IPS-15b (cell line): ENCODE measurements around the gene KAT5.
"Not testable (repeated sequence)": the region's sequence is repeated elsewhere in the genome, so short reads cannot be mapped to it uniquely, and the experiment has no call there.

Source experiments
- H3K27me3 ChIP-seq: one replicate; pipeline ENCODE4 v1.6.1; 2013; ENCODE audit warnings: low read length; ENCODE audit not compliant: control insufficient read depth, insufficient read depth
- H3K36me3 ChIP-seq: one replicate; pipeline ENCODE4 v1.6.1; 2013; ENCODE audit warnings: low read length; ENCODE audit not compliant: control insufficient read depth, insufficient read depth
- H3K4me1 ChIP-seq: one replicate; pipeline ENCODE4 v1.6.1; 2013; ENCODE audit warnings: mild to moderate bottlenecking, low read length; ENCODE audit not compliant: control insufficient read depth, insufficient read depth
- H3K4me3 ChIP-seq: one replicate; pipeline ENCODE4 v1.5.1; 2013; ENCODE audit warnings: low read depth, low read length
- H3K9ac ChIP-seq: one replicate; pipeline ENCODE4 v1.6.1; 2013; ENCODE audit warnings: low read depth, mild to moderate bottlenecking, low read length
- H3K9me3 ChIP-seq: one replicate; pipeline ENCODE4 v1.6.1; 2013; ENCODE audit warnings: mild to moderate bottlenecking, low read length; ENCODE audit not compliant: control insufficient read depth, insufficient read depth

Gene KAT5

DNA sequence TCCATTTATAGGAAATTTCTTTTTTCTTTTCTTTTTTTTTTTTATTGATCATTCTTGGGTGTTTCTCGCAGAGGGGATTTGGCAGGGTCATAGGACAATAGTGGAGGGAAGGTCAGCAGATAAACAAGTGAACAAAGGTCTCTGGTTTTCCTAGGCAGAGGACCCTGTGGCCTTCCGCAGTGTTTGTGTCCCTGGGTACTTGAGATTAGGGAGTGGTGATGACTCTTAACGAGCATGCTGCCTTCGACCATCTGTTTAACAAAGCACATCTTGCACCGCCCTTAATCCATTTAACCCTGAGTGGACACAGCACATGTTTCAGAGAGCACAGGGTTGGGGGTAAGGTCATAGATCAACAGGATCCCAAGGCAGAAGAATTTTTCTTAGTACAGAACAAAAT is 50.1 kb downstream of the KAT5 start:
- H3K4me1 ChIP-seq, H3K9ac ChIP-seq, H3K27me3 ChIP-seq: not testable (repeated sequence)

GRCh38 chr11:65762816-65763215 is 50.8 kb downstream of the KAT5 start:
- H3K4me3 ChIP-seq, H3K4me1 ChIP-seq, H3K9ac ChIP-seq, H3K27me3 ChIP-seq, H3K36me3 ChIP-seq, H3K9me3 ChIP-seq: not testable (repeated sequence)

More for the DNA sequence above, 50.1 kb downstream of the KAT5 start:
- H3K4me3 ChIP-seq, H3K36me3 ChIP-seq, H3K9me3 ChIP-seq: not testable (repeated sequence)

GRCh38 chr11:65764434-65764833 is 52.4 kb downstream of the KAT5 start:
- H3K27me3 ChIP-seq = no peaks in the 10 kb centered on the region
- no peaks in the 10 kb centered on the region for H3K9me3 ChIP-seq
- H3K4me3 ChIP-seq = no peak overlapping the region
- no peaks in the 10 kb centered on the region for H3K36me3 ChIP-seq
- no peak overlapping the region for H3K9ac ChIP-seq
- no peaks in the 10 kb centered on the region for H3K4me1 ChIP-seq

- Histone ChIP-seq H3K9ac (no peak overlapping the region), H3K9me3 (no peaks in the 10 kb centered on the region), H3K27me3 (no peaks in the 10 kb centered on the region), H3K36me3 (no peaks in the 10 kb centered on the region), H3K4me3 (no peak overlapping the region), H3K4me1 (no peaks in the 10 kb centered on the region)
Measured at GRCh38 chr11:65766535-65766934, 54.5 kb downstream of the KAT5 start.

DNA sequence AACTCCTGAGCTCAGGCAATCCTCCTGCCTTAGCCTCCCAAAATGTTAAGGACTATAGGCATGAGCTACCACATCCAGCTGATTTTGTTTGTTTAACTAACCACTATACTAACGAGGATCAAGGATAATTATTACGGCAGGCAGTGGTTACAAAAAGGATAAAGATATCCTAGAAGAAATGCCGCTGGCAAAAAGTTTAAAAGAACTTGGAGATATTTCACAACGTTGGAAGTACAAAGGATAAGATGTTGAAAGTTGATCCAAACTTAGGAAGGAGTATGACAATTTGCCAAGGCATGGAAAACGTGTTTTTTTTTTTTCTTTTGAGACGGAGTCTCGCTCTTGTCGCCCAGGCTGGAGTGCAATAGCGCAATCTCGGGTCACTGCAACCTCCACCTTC is 55.4 kb downstream of the KAT5 start:
- H3K4me3 ChIP-seq = no peak overlapping the region
- H3K4me1 ChIP-seq = no peaks in the 10 kb centered on the region
- no peaks in the 10 kb centered on the region for H3K27me3 ChIP-seq
- H3K36me3 ChIP-seq = no peaks in the 10 kb centered on the region
- no peaks in the 10 kb centered on the region for H3K9me3 ChIP-seq
- no peak overlapping the region for H3K9ac ChIP-seq

DNA sequence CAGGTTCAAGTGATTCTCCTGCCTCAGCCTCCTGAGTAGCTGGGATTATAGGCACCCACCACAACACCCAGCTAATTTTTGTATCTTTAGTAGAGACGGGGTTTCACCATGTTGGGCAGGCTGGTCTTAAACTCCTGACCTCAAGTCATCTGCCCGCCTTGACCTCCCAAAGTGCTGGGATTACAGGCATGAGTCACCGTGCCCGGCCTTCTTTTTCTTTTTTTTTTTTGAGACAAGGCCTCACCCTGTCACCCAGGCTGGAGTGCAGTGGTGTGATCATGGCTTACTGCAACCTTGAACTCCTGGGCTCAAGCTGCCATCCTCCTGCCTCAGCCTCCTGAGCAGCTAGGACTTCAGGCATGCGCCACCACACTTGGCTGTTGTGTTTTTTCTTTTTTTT is 55.8 kb downstream of the KAT5 start:
- not testable (repeated sequence) for H3K36me3 ChIP-seq, H3K9me3 ChIP-seq, H3K4me1 ChIP-seq, H3K9ac ChIP-seq, H3K4me3 ChIP-seq, H3K27me3 ChIP-seq
